Osteocyte (in vitro differentiated cells): ENCODE data around the gene C2CD5. TPM values are rescaled to one million over a fixed set of nuclear protein-coding genes. Genes with fewer than 3 reads are reported as not detected.

Experiments
- DNase-seq: peaks from one replicate; pipeline ENCODE4 v3.0.0; 2021; ENCODE audit warnings: mixed read lengths; ENCODE audit not compliant: unreplicated experiment; ENCODE audit errors: extremely low spot score
- H3K27ac Mint-ChIP-seq: one replicate; pipeline ENCODE4 v1.8.0; 2021; ENCODE audit warnings: mild to moderate bottlenecking, mixed read lengths; ENCODE audit not compliant: unreplicated experiment
- H3K27me3 Mint-ChIP-seq: one replicate; pipeline ENCODE4 v1.8.0; 2021; ENCODE audit warnings: mixed read lengths; ENCODE audit not compliant: unreplicated experiment
- H3K36me3 Mint-ChIP-seq: one replicate; pipeline ENCODE4 v1.8.0; 2021; ENCODE audit warnings: mixed read lengths; ENCODE audit not compliant: unreplicated experiment
- H3K4me1 Mint-ChIP-seq: one replicate; pipeline ENCODE4 v1.8.0; 2021; ENCODE audit warnings: mixed read lengths; ENCODE audit not compliant: unreplicated experiment
- H3K4me3 Mint-ChIP-seq: one replicate; pipeline ENCODE4 v1.8.0; 2021; ENCODE audit warnings: mild to moderate bottlenecking, moderate library complexity, mixed read lengths; ENCODE audit not compliant: unreplicated experiment
- H3K9me3 Mint-ChIP-seq: one replicate; pipeline ENCODE4 v1.8.0; 2021; ENCODE audit warnings: mixed read lengths; ENCODE audit not compliant: unreplicated experiment
- CTCF ChIP-seq: fragments of 200-600 bp; sonication (generic); IDR thresholded peaks from 2 replicates; pipeline ENCODE4 v1.5.0; 2021; ENCODE audit warnings: antibody characterized with exemption, mild to moderate bottlenecking, moderate library complexity
- total RNA-seq: library from RNA; stranded (reverse); gene quantifications from 2 replicates; pipeline ENCODE4 v1.2.1, GENCODE V29; 2021

Gene C2CD5
- total RNA-seq, 1 donor from 2014 or later, result 38.6 TPM

GRCh38 chr12:22416801-22417200 lies 127.5 kb downstream of the C2CD5 start:
- DNase-seq, result no peak
- Mint-ChIP-seq H3K4me3 (no peak overlapping the region), H3K27ac (no peak overlapping the region), H3K9me3 (no peaks in the 10 kb centered on the region), H3K27me3 (peaks cover 21% of the 10 kb centered on the region), H3K4me1 (no peaks in the 10 kb centered on the region), H3K36me3 (no peaks in the 10 kb centered on the region)
- TF ChIP-seq CTCF, result no peak

- Mint-ChIP-seq H3K27me3 (peaks cover 21% of the 10 kb centered on the region), H3K4me3 (no peak overlapping the region), H3K36me3 (no peaks in the 10 kb centered on the region), H3K9me3 (no peaks in the 10 kb centered on the region), H3K4me1 (no peaks in the 10 kb centered on the region), H3K27ac (no peak overlapping the region)
- TF ChIP-seq CTCF, result no peak
- DNase-seq, result no peak
These were observed 128.7 kb downstream of the C2CD5 start for GRCh38 chr12:22415342-22416309.

- H3K36me3 Mint-ChIP-seq, result no peaks in the 10 kb centered on the region
- TF ChIP-seq CTCF, result no peak
- peaks cover 21% of the 10 kb centered on the region for H3K27me3 Mint-ChIP-seq
- H3K9me3 Mint-ChIP-seq, result no peaks in the 10 kb centered on the region
- no peak overlapping the region for H3K27ac Mint-ChIP-seq
- H3K4me1 Mint-ChIP-seq, result no peaks in the 10 kb centered on the region
- no peak overlapping the region for H3K4me3 Mint-ChIP-seq
- DNase-seq, result no peak
These were observed 129.6 kb downstream of the C2CD5 start for GRCh38 chr12:22414742-22415141.

- H3K27me3 Mint-ChIP-seq, result peaks cover 23% of the 10 kb centered on the region
- no peaks in the 10 kb centered on the region for H3K36me3 Mint-ChIP-seq
- TF ChIP-seq CTCF, result no peak
- no peaks in the 10 kb centered on the region for H3K4me1 Mint-ChIP-seq
- no peak overlapping the region for H3K4me3 Mint-ChIP-seq
- H3K9me3 Mint-ChIP-seq, result no peaks in the 10 kb centered on the region
- H3K27ac Mint-ChIP-seq, result no peak overlapping the region
- no peak for DNase-seq
These were observed 130.8 kb downstream of the C2CD5 start for GRCh38 chr12:22413592-22413991.

- TF ChIP-seq CTCF, result no peak
- Mint-ChIP-seq H3K9me3 (no peaks in the 10 kb centered on the region), H3K4me3 (no peak overlapping the region), H3K27me3 (peaks cover 20% of the 10 kb centered on the region), H3K4me1 (no peaks in the 10 kb centered on the region), H3K36me3 (no peaks in the 10 kb centered on the region), H3K27ac (no peak overlapping the region)
- no peak for DNase-seq
These were observed 131.8 kb downstream of the C2CD5 start for GRCh38 chr12:22412581-22412980.
